Stimulated activated CD8-positive, alpha-beta memory T cell treated with anti-CD3 and anti-CD28 coated beads, Interleukin-2, amount 100 ng/mL, for 48 hours (primary cell): ENCODE measurements around the gene SVIL.
"Not testable (repeated sequence)": the region's sequence is repeated elsewhere in the genome, so short reads cannot be mapped to it uniquely, and the experiment has no call there.

Source experiments
- DNase-seq, 2 donors: peaks; one replicate each; pipeline ENCODE4 v3.0.0-alpha.2; 2020; ENCODE audit warnings: low read depth in 2 of 2

The SVIL gene

DNA sequence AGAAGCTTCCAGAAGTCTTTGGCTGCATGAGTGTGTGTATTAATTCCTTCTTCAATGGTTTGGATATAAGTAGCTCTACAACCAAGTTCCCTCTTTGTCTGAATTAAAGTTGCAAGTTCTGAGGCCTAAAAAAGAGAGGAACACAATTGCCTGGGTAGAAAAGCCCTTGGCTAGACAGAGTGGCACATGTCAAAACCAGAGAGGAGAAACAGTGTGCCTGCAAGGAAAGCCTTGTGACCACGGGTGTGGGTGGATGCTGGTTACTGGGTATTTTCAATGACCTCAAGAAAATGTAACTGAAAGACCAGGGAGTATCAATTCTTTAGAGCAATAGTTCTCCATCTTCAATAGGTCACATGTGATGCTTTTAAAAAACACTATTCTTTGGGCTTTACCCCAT, 148.3 kb downstream of the SVIL start:
- DNase-seq: peak in 1 of 2 donors; percentile 46

DNA sequence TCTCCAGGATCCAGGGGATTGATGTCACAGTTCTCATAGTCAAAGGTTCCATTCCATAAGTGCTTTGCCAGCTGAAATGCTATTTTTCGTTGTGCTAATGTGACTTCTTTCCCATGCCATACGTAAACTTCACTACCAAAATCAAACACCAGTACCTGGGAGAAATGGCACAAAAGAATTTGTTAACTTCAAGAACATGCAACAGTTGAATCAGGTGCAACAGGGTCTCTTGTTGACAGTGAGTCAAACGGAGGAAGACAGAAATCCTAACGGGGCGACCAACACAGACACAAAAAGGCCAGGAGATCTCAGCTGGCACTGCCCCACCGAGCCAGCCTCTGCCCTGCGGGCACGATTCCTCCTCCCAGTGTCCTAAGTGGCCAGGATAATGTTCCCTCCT, 150.1 kb downstream of the SVIL start:
- not testable (repeated sequence) for DNase-seq

DNA sequence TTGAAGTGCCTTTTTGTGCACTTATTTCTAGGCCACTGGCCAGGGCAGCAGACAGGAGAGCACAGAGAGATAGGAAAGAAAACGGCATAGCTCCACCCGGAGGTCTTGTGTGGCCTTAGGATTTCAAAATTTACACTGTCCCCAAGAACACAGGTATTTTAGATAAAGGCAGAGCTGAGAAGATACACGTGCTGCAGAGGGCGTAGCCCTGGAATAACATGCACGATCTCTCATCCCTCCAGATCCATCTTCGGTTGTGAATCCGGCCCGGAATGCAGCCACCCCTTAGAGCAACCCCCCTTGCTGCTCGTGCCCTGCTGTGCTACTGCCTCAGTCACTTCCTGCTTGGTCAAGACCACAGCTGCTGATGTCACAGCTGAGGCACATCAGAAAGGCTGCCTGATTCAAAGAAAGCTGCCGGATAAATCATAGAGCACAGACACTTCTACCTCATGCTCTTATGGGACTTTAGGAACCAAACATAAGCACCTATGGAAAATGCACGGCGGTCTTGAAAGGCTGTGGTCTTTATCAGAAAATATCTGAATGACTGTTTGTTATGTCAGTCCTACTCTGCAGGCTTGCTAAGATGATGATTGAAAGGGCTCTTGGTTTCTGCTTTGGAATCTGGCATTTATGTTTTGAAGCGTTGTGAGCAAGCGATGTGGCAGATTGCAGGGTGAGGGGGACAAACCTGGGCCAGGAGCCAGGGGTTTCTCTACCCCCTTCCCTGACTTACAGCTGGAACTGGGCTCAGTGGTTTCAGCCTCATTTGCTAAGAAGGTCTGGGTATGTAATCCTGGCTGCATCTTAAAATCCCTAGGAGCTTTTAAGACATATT, 152.0 kb downstream of the SVIL start:
- peak in 1 of 2 donors; percentile 22 for DNase-seq

DNA sequence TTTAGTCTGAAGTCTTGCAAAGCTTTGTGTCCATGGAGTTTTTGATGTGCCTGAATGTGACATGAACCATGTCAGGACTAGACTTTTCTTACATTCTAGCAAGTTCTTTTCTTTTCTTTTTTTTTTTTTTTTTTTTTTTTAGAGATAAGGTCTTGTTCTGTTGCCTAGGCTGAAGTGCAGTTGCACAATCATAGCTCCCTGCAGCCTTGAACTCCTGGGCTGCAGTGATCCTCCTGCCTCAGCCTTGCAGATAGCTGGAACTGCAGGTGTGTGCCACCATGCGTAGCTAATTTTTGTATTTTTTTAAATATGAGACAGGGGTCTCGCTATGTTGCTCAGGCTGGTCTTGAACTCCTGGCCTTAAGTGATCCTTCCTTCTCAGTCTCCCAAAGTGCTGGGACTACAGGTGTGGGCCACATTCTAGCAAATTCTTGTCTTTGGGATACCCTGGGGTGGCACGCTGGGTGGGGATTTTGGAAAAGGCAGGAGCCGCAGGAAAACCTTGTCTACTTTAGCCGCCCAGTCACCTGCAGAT, 152.8 kb downstream of the SVIL start:
- DNase-seq: no peak

DNA sequence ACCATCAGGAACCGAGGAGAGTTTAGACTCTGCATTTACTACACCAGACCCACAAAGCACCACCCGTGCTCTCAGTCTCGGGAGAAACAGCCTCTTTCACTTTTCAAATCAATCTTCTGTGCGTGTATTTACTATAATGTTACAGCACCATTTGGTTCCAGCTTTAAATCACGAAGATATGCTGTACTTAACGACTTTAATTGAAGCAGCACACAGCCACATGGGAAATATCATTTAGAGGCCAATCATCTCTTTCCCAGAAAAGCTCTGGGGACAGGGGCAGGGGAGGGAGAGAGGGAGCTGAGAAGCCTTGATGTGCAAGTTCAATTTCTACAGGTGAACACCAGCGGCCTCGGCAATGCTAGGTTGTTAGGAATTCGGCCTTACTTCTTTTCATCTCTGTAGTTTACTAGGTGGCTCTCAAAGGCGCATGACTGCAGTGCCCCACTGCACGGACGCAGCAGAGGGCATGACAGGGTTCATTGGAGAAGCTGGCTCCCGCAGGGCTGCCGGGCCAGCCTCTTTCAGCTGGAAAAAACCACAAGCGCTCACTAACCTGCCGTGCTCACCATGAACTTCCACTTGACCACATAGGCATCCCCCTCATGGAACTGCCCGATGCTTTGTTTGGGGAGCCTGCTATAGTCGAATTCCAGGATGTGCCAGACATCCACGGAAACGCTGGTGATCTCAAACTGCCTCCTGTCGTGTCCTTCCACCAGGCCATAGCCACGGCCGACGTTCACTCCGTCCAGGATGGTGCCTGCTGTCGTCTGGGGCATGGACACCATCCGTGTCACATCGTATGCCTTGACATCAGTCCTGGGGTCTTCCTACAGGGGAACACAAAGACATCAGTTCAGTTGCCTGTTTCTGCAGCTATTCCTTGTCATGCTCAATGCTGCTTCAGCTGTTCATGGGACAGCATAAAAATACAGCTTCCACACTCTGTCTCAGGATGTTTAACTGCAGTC, 154.5 kb downstream of the SVIL start:
- DNase-seq: no peak

DNA sequence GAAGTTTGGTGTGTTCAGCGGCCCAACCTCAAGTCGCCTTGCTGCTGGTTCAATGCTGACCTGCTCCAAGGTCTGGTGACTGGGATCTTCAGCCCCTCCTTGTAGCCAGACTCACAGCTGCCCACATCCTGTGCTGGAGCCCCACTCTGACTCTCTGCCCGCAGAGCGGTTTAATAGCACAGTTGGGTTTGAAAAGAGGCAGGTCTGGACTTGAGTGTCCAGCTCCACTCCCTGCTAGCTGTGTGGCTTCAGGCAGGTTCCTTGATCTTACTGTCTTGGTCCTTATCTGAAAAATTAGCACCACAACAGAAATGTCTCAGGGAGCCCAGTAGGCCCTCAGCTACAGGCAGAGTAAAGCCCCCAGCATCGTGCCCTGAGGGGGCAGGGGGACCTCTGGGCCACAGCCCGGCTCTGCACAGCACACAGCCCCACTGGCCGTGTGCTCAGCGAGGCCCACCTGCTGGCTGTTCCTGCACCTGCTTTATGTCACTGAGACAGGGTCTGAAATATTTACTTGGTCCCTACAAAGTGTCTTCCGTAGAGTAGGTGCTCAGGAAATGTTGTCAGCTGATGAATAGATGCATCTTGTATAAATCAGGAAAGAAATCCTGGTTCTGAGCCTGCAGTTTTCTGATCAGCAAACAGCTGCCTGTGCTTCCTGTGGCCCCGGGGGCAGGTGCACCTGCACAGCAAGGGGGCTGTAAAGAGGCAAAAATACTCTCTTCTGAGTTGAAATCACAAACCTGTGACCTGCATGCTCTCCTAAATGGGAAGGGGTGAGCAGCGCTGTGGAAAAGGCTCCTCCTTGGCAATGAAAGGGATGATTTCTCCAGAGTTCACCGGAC, 155.5 kb downstream of the SVIL start:
- DNase-seq: no peak

DNA sequence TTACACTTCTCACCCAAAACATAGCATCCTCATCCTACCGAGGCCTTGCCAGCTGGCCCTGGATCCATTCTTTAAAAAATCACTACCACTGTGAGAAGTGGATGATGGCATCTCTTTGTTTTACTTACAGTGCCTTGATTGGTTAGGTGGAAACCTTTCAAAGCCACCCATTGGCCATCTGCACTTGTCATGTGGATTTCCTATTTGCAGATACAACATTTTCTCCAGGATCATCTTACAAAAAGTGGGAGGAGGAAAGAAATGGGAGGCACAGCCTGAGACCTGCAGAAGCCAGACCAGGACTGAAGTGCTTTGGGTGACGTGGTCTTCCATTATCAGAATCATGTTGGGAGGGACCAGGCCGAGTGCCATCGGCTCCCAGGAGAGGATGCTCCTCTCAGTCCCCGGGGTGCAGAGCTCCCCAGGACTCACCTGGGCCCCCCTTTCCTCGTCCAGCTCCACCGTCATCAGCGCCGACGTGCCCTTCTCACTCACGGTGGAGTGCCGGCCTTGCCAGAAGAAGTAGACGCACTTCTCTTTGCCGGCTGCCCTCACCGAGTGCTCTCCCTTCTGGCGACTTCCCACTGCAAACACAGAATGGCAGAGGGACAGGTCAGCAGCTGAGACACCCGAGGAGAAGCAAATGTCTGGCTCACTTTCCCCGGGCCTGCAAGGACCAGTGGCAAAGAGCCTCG, 161.2 kb downstream of the SVIL start:
- DNase-seq: no peak

DNA sequence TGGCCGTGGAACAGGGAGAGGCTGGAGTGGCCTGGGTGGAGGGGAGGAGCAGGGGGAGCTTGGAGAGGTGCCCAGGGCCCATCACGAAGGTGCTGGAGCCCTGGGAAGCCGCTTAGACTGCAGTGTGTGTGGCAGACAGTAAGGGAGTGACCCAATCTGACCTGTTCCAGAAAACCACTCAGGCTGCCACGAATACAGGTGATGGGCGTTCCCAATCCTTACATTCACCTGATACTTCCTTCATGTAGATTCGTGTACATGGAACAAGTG, 161.7 kb downstream of the SVIL start:
- DNase-seq: no peak

DNA sequence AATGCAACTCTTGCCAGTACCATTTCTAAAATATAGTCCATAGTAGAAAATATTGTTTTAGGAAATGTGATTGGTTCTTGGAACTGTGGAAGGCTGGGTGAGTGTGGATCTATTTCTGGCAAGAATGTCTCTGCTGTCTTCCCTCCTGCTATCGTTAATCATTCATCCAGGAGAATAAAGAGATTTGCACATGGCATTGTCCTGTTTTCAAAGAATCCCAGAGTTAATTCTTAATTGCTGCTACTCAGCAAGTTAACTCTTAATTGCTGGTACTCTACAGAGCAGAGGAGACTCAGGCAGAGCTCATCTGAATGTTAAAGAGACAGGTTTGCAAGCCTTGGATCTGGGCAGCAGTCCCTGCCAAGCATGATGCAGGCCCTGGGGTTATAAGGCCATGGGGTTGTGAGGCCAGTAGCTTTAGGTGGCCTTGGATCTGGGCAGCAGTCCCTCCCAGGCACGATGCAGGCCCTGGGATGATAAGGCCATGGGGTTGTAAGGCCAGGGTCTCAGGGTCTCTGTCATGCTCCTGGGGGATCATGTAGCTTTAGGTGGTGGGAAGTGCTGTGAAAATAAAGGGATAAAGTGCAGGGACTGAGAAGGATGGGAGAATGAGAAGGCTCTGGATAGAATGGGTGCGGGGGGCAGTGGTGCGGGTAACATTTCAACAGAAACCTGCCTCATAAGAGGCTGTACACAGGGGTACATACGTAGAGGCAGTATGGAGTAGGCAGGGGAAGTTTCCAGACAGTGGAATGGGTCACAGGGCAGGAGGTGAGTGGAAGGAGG, 162.3 kb downstream of the SVIL start:
- DNase-seq: no peak

DNA sequence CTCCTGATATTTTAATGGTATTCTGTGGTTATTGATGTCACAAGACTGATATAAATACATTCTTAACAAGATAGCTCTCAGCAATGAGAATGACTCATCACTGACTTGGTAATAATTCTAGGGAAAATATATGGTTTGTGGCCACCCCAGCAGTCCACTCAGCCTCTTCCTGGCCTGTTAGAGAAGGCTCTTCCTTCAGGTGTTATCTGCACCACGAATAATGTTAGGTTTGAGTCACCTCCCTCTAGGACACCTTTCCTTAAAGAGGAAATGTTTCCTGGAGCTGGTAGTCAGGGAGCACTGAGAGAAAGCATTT, 163.3 kb downstream of the SVIL start:
- DNase-seq: no peak

DNA sequence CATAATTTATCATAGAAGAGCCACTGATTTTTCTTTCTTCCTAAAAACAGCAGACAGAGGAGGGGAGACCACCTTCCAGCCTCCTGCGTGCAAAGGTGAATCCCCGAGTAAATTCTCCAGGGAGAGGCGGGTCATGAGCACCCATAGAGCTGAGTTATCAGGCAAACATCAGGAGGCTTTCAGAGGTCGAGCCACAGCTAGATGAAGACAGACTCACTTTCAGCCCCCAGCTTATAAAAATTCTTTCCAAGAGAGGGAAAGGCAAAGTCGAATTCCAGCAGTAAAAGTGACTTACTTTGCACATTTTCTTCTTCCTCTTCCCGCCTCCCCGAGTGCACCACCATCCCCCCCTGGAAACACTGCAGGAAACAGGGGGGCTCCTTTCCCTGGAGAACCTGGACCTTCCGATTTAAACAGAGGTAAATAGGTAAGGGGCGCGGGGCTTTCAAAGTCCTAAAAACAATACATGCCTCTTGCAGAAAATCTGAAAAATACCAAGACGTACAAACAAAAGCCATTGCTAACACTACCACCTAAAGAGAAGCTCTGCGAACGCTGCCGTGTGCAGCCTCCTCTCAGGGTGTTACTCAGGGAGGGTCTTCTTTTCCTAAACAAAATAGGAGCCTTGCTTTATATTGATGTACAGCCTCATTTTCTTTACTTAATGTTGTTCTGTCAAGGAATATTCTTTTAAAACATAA, 163.8 kb downstream of the SVIL start:
- DNase-seq: no peak

DNA sequence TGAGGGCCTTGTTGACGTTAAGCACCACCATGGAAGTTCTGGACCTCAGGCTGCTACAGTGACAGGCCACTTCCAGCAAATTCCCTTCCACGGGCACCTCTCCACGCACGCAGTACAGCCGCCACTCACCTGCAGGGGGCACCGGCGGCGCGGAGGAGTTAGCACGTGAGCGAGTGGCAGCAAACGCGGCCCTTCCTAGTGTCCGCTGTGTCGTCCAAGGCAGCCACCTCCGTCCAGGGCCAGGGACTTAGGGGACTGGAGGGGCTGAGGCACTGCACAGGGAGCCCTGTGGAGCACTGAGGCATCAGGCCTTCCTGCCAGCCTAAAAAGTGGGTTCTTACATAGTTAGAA, 164.4 kb downstream of the SVIL start:
- DNase-seq: peak; percentile 13 to 28

DNA sequence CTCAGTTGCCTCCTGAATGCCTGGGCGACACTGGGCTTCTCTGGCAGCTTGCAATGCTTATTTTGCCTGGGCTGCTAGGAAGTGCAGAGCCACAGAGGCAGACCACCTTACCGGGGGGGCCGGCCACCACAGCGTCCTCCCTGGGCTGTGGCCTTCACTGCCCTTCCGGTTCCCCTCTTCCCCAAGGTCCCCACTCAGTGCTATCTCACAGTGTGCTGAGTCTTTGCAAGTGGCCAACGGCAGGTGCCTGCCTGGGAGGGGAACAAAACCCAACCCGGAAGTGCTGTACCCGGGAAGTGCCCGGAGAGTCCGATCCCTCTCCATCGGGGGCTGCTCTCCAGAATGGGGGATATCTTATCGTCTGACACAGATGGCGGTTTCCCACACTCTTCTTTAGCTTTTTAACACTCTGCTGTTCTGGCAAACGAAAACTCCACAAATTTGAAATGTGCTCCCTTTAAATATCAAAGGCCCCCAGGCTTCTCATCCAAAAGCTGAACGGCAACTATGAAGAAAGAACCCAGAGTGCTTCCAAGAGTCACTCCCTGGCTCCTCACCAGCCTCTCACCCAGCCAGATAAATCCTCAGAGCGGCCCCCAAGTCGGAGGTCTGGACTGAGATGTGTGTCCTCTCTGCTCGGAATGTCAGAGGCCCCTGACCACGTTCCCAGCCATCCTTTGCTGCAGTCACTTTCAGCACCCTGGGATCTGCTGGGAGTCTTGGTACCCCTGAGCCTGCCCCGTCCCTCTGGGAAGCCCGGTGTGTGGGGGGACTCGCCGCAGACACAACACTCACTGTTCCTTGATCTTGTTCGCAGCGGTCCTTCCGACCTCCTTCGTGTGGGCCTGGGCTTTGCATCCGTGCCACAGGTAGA, 165.1 kb downstream of the SVIL start:
- DNase-seq: no peak

DNA sequence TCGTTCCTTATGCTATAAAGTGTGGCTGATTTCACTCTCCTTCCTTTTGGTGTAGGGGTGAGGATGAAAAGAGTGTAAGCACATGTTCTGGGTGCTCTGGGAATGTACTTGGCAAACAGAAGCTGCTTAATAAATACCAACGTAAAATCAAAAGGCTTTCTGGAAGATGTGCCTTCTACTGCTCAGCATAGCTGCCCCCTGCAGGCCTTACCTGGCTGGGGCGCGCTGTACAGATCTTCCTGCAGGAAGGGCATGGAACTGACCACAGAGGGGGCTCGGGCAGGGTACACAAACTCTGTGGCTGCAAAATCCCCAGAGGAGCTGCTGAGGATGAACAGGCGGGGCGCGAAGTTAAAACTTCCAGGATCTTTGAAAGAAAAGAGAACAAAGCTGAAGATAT, 169.4 kb downstream of the SVIL start:
- no peak for DNase-seq

DNA sequence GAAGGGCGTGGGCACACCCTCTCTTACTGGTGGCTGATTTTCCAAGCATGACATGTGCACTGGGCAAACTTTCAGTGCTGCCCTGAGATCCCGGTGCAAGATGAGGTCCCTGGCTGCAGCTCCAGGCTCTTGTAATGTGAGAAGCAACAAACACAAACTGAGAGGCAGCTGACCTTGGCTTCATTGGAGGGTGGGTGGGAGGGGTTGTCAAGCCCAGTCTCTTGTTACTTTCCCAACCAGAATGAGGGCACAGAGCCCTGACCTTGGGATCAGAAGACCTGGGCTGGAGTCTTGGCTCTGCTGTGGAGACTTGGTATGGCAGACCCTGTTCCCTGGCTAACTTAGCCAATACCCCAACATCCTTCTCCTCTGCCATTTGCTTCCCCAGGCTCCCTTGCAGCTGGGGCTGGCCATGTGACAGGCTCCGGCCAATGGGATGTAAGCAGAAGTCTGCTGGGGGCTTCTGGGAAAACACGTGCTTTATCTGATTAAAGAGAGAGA, 170.1 kb downstream of the SVIL start:
- DNase-seq: not testable (repeated sequence)

DNA sequence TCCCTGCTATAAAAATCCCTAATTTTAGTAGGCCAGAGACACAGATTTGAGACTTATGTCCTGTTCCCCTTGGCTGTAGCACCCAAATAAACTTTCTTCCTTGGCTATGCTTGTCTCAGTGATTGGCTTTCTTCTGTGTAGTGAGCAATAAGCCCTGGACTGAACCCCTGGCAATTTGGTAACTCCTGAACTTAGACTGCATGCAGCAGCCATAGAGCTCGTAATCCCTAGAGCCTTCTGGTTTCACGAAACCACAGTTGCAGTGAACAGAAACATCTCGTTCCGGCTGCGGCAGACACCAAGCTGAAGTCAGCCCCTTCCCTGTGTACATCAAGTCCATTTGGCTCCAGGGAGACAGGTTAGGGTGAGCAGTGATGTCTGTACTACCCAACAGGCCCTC, 173.7 kb downstream of the SVIL start:
- no peak for DNase-seq

DNA sequence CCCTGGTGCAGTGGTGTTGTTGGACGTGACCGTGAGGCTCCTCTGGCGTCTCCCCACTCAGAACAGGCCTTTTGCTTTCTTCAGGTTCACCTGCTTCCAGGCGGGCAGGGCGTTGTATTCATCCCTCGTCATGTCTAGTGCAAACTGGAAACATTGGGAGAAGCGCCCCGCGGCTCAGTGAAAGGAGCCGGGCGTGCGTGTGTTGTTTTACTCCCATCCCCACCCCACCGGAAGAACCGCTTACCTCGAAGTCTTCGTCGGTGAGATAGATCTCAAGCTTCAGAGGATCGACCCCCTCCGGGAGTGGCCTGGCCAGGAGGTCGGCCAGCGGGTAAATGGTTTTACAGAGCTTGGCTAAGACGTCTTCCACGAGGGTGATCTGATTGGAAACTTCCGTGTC, 176.6 kb downstream of the SVIL start:
- not testable (repeated sequence) for DNase-seq

DNA sequence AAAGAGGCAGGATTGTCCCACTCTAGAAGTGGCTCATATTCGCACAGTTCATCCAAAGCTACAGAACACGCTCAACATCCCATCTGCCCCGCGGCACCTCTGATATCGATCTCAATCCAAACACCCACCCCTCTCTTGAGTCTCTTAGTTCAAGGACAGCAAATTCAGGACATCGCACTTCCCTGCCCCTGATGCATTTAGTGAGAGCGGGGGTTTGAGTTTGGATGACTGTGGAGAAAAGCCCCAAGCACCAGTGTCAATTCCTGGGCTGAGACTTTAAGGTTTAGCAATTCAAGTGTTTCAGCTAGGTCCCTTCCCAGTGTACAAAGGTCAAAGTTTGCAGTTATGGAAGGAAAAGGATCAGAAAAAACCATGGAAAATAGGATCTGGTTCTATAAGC, 179.7 kb downstream of the SVIL start:
- no peak for DNase-seq

DNA sequence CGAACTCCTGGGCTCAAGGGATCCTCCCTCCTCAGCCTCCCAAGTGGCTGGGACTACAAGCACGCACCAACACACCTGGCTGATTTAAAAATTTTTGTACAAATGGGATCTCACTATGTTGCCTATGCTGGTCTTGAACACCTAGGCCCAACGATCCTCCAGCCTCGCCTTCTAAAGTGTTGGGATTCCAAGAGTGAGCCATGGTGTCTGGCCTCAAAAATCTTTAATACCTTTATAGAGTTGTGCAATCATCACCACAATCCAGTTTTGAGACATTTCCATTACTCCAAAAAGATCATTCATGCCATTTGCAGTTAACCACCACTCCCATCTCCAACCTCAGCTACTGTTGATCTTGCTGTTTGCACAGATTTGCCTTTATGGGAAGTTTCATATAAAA, 180.5 kb downstream of the SVIL start:
- no peak for DNase-seq
